H9 (cell line): Measurements from ENCODE around the gene SLC35F5. TPM values are rescaled to one million over a fixed set of nuclear protein-coding genes. Genes with fewer than 3 reads are reported as not detected.
"Not testable (repeated sequence)": the region's sequence is repeated elsewhere in the genome, so short reads cannot be mapped to it uniquely, and the experiment has no call there.

ENCODE experiments used
- DNase-seq: peaks from one replicate; pipeline ENCODE4 v3.0.0-alpha.2; 2017
- H2AFZ ChIP-seq: one replicate; pipeline ENCODE4 v1.6.1; 2013; ENCODE audit warnings: mild to moderate bottlenecking, low read length, control low read depth, moderate library complexity
- H2AK5ac ChIP-seq: 2 replicates; pipeline ENCODE4 v1.6.1; 2013; ENCODE audit warnings: low read length, control low read depth, mixed read lengths; ENCODE audit not compliant: insufficient read length
- H2BK120ac ChIP-seq: one replicate; pipeline ENCODE4 v1.6.1; 2013; ENCODE audit warnings: low read depth, mild to moderate bottlenecking, low read length, control low read depth, inconsistent platforms; ENCODE audit not compliant: poor library complexity, severe bottlenecking
- H2BK12ac ChIP-seq: 2 replicates; pipeline ENCODE4 v1.6.1; 2013; ENCODE audit warnings: low read length, control low read depth, mixed read lengths, low read depth; ENCODE audit not compliant: insufficient read length
- H2BK15ac ChIP-seq: 2 replicates; pipeline ENCODE4 v1.6.1; 2013; ENCODE audit warnings: low read depth, low read length, control low read depth
- H2BK20ac ChIP-seq: one replicate; pipeline ENCODE4 v1.6.1; 2013; ENCODE audit warnings: low read depth, mild to moderate bottlenecking, low read length, control low read depth, inconsistent platforms; ENCODE audit not compliant: poor library complexity, severe bottlenecking
- H2BK5ac ChIP-seq: 2 replicates; pipeline ENCODE4 v1.6.1; 2013; ENCODE audit warnings: low read length, control low read depth, mixed read lengths; ENCODE audit not compliant: insufficient read length
- H3K14ac ChIP-seq: 2 replicates; pipeline ENCODE4 v1.6.1; 2013; ENCODE audit warnings: low read length, control low read depth; ENCODE audit not compliant: insufficient read depth
- H3K18ac ChIP-seq: 2 replicates; pipeline ENCODE4 v1.6.1; 2013; ENCODE audit warnings: low read depth, mild to moderate bottlenecking, mixed read lengths, low read length, control low read depth; ENCODE audit not compliant: insufficient read length
- H3K23ac ChIP-seq: 2 replicates; pipeline ENCODE4 v1.6.1; 2013; ENCODE audit warnings: low read length, control low read depth, mixed read lengths, low read depth; ENCODE audit not compliant: insufficient read length
- H3K23me2 ChIP-seq: 2 replicates; pipeline ENCODE4 v1.6.1; 2013; ENCODE audit warnings: low read depth, mild to moderate bottlenecking, mixed read lengths, low read length, control low read depth; ENCODE audit not compliant: insufficient read length, poor library complexity, severe bottlenecking
- H3K27ac ChIP-seq: 2 replicates; pipeline ENCODE4 v1.5.1; 2013; ENCODE audit warnings: low read length, control low read depth, mixed read lengths, low read depth; ENCODE audit not compliant: insufficient read length
- H3K27me3 ChIP-seq: 2 replicates; pipeline ENCODE4 v1.6.1; 2013; ENCODE audit warnings: low read length, control low read depth, inconsistent platforms; ENCODE audit not compliant: insufficient read depth
- H3K4ac ChIP-seq: 2 replicates; pipeline ENCODE4 v1.6.1; 2013; ENCODE audit warnings: low read depth, mild to moderate bottlenecking, control low read depth, inconsistent platforms, low read length, moderate library complexity
- H3K4me1 ChIP-seq: 2 replicates; pipeline ENCODE4 v1.6.1; 2013; ENCODE audit warnings: low read length, control low read depth, inconsistent platforms; ENCODE audit not compliant: insufficient read depth
- H3K4me2 ChIP-seq: 2 replicates; pipeline ENCODE4 v1.6.1; 2013; ENCODE audit warnings: low read length, control low read depth, mixed read lengths; ENCODE audit not compliant: insufficient read length, insufficient read depth
- H3K56ac ChIP-seq: 2 replicates; pipeline ENCODE4 v1.6.1; 2013; ENCODE audit warnings: low read depth, mild to moderate bottlenecking, mixed read lengths, low read length, control low read depth; ENCODE audit not compliant: insufficient read length
- H3K79me1 ChIP-seq: 2 replicates; pipeline ENCODE4 v1.6.1; 2013; ENCODE audit warnings: low read depth, mild to moderate bottlenecking, moderate library complexity, low read length, control low read depth, inconsistent platforms; ENCODE audit not compliant: insufficient read depth, poor library complexity, severe bottlenecking
- H3K79me2 ChIP-seq: 2 replicates; pipeline ENCODE4 v1.6.1; 2013; ENCODE audit warnings: low read length, control low read depth, inconsistent platforms; ENCODE audit not compliant: insufficient read depth
- H3K9ac ChIP-seq: 2 replicates; pipeline ENCODE4 v1.6.1; 2013; ENCODE audit warnings: low read length, control low read depth, mixed read lengths; ENCODE audit not compliant: insufficient read length; ENCODE audit errors: extremely low read depth
- H3K9me3 ChIP-seq: one replicate; pipeline ENCODE4 v1.6.1; 2013; ENCODE audit warnings: low read depth, low read length, inconsistent platforms; ENCODE audit not compliant: control insufficient read depth
- H3T11ph ChIP-seq: one replicate; pipeline ENCODE4 v1.6.1; 2013; ENCODE audit warnings: mild to moderate bottlenecking, low read length, control low read depth, inconsistent platforms
- H4K20me1 ChIP-seq: one replicate; pipeline ENCODE4 v1.6.1; 2013; ENCODE audit not compliant: control insufficient read depth, insufficient read length, insufficient read depth
- H4K5ac ChIP-seq: 2 replicates; pipeline ENCODE4 v1.6.1; 2013; ENCODE audit warnings: low read depth, mild to moderate bottlenecking, mixed read lengths, low read length, control low read depth; ENCODE audit not compliant: insufficient read length
- H4K8ac ChIP-seq: replicated peaks from 2 replicates; pipeline ENCODE4 v1.6.1; 2013; ENCODE audit warnings: low read length, control low read depth, mixed read lengths, low read depth; ENCODE audit not compliant: insufficient read length
- H4K91ac ChIP-seq: 2 replicates; pipeline ENCODE4 v1.6.1; 2013; ENCODE audit warnings: low read depth, mild to moderate bottlenecking, moderate library complexity, mixed read lengths, low read length, control low read depth; ENCODE audit not compliant: insufficient read length
- H3K27ac Mint-ChIP-seq, 3 experiments: 2 replicates in 2 of 3; 3 replicates in 1 of 3; pipeline ENCODE4 v1.8.0; 2020 to 2021; ENCODE audit warnings: mixed read lengths in 3 of 3, mild to moderate bottlenecking in 1 of 3, moderate library complexity in 1 of 3
- H3K27me3 Mint-ChIP-seq: 2 replicates; pipeline ENCODE4 v1.8.0; 2021; ENCODE audit warnings: low read depth, mild to moderate bottlenecking, moderate library complexity, mixed read lengths
- H3K36me3 Mint-ChIP-seq, 3 experiments: 2 replicates in 2 of 3; 3 replicates in 1 of 3; pipeline ENCODE4 v1.8.0; 2020 to 2021; ENCODE audit warnings: low read depth in 3 of 3, mixed read lengths in 3 of 3; ENCODE audit not compliant: insufficient read depth in 1 of 3
- H3K4me1 Mint-ChIP-seq, 2 experiments: 2 replicates each; pipeline ENCODE4 v1.8.0; 2020; ENCODE audit warnings: mixed read lengths in 2 of 2
- H3K4me3 Mint-ChIP-seq, 2 experiments: 2 replicates in 1 of 2; 3 replicates in 1 of 2; pipeline ENCODE4 v1.8.0; 2020 to 2021; ENCODE audit warnings: mild to moderate bottlenecking in 2 of 2, mixed read lengths in 2 of 2, moderate library complexity in 1 of 2
- H3K9me3 Mint-ChIP-seq, 2 experiments: 2 replicates in 1 of 2; 3 replicates in 1 of 2; pipeline ENCODE4 v1.8.0; 2020; ENCODE audit warnings: mild to moderate bottlenecking in 2 of 2, mixed read lengths in 2 of 2, moderate library complexity in 1 of 2
- WGBS: extraction: QIAGEN DNeasy Blood & Tissue Kit; methylation state at CpG from one replicate; pipeline ENCODE4 v1.1.7; 2013; ENCODE audit warnings: missing lambda C conversion rate, low lambda C conversion rate, mixed read lengths; ENCODE audit not compliant: insufficient read length; ENCODE audit errors: extremely low coverage; 5-methylcytosine and 5-hydroxymethylcytosine counted together
- total RNA-seq: library from RNA; stranded (reverse); gene quantifications from 2 replicates; pipeline ENCODE4 v1.2.1, GENCODE V29; 2021
- TF ChIP-seq, protein P1 (sequence below): fragments of 200-600 bp; sonication (generic); conservative IDR thresholded peaks from 3 replicates; pipeline ENCODE4 v1.8.0; 2021; ENCODE audit warnings: antibody characterized with exemption, mild to moderate bottlenecking

Gene SLC35F5
- total RNA-seq, 1 experiment from 2014 or later: 31.3 TPM

DNA sequence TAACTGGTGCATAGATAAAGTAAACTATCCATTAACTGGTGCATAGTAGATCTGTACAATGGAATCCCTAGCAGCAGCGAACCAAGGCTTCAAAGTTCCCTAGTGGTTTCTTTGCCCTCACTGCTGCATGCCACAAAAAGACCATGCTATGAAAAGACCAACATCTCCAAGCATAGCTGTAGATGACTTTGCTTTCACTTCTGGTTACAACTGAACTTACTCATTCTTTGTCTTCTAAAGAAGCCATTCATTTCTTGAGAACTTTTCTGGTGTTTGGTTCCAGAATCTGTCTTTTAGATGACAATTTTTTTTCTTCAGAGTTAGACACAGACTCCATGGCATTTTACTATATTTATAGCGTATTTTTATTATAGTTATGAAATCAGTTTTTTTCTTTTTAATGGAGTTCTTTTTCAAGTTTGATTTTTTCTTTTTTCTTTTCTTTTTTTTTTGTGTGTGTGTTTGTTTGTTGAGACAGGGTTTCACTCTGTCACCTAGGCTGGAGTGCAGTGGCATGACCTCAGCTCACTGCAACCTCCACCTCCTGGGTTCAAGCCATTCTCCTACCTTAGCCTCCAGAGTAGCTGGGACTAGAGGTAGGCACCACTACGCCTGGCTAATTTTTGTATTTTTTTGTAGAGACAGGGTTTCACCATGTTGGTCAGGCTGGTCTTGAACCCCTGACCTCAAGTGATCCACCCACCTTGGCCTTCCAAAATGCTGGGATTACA is 63.6 kb downstream of the SLC35F5 start:
- H3K79me1 ChIP-seq: no peaks in the 10 kb centered on the region
- no peaks in the 10 kb centered on the region for H4K20me1 ChIP-seq
- H3K4me2 ChIP-seq: no peak overlapping the region
- no peaks in the 10 kb centered on the region for H3K9me3 ChIP-seq
- no peaks in the 10 kb centered on the region for H3K79me2 ChIP-seq
- H3K27ac ChIP-seq: no peak overlapping the region
- Mint-ChIP-seq H3K4me3 (no peak overlapping the region), H3K27ac (no peak overlapping the region), H3K4me1 (no peaks in the 10 kb centered on the region), H3K9me3 (no peaks in the 10 kb centered on the region), H3K27me3 (peaks cover 20% of the 10 kb centered on the region), H3K36me3 (no peaks in the 10 kb centered on the region)
- H3K14ac ChIP-seq: no peak overlapping the region
- no peak overlapping the region for H3K9ac ChIP-seq
- no peaks in the 10 kb centered on the region for H3K27me3 ChIP-seq
- no peak overlapping the region for H2BK15ac ChIP-seq
- DNase-seq: no peak
- no peak overlapping the region for H2AFZ ChIP-seq
- no CpG with 5 or more reads among the region's 3 CpGs for WGBS
- no peak overlapping the region for H3K18ac ChIP-seq
- H3K56ac ChIP-seq: no peak overlapping the region
- no peak overlapping the region for H2BK120ac ChIP-seq
- no peak overlapping the region for H4K91ac ChIP-seq
- H2BK12ac ChIP-seq: no peak overlapping the region
- H3T11ph ChIP-seq: no peak overlapping the region
- TF ChIP-seq, protein P1, sequence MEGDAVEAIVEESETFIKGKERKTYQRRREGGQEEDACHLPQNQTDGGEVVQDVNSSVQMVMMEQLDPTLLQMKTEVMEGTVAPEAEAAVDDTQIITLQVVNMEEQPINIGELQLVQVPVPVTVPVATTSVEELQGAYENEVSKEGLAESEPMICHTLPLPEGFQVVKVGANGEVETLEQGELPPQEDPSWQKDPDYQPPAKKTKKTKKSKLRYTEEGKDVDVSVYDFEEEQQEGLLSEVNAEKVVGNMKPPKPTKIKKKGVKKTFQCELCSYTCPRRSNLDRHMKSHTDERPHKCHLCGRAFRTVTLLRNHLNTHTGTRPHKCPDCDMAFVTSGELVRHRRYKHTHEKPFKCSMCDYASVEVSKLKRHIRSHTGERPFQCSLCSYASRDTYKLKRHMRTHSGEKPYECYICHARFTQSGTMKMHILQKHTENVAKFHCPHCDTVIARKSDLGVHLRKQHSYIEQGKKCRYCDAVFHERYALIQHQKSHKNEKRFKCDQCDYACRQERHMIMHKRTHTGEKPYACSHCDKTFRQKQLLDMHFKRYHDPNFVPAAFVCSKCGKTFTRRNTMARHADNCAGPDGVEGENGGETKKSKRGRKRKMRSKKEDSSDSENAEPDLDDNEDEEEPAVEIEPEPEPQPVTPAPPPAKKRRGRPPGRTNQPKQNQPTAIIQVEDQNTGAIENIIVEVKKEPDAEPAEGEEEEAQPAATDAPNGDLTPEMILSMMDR: no peak
- H3K23me2 ChIP-seq: no peaks in the 10 kb centered on the region
- no peak overlapping the region for H2AK5ac ChIP-seq
- H2BK5ac ChIP-seq: no peak overlapping the region
- H2BK20ac ChIP-seq: no peak overlapping the region
- no peak overlapping the region for H4K8ac ChIP-seq
- no peak overlapping the region for H3K4ac ChIP-seq
- H3K4me1 ChIP-seq: no peaks in the 10 kb centered on the region
- no peak overlapping the region for H3K23ac ChIP-seq
- no peak overlapping the region for H4K5ac ChIP-seq

DNA sequence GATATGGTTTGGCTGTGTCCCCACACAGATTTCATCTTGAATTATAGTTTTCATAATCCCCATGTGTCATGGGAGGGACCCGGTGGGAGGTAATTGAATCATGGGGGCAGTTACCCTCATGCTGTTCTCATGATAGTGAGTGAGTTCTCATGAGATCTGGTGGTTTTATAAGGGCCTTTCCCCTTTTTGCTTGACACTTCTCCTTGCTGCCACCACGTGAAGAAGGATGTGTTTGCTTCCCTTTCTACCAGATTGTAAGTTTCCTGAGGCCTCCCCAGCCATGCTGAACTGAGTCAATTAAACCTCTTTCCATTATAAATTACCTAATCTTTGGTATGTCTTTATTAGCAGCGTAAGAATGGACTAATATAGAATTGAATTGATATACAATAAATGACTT is 65.6 kb downstream of the SLC35F5 start:
- not testable (repeated sequence) for H4K8ac ChIP-seq, H4K91ac ChIP-seq, H3K79me2 ChIP-seq, H3K56ac ChIP-seq, H3K27ac ChIP-seq, H3K23ac ChIP-seq, H3K9me3 ChIP-seq, H3K4ac ChIP-seq, H2BK15ac ChIP-seq, DNase-seq, H3K27ac Mint-ChIP-seq, H3K27me3 ChIP-seq, H3K18ac ChIP-seq, H2AFZ ChIP-seq, H2BK12ac ChIP-seq, H3K4me1 ChIP-seq, H2AK5ac ChIP-seq, H3K4me1 Mint-ChIP-seq, H4K20me1 ChIP-seq, H2BK20ac ChIP-seq, H3K79me1 ChIP-seq, H3K9me3 Mint-ChIP-seq, H3K4me2 ChIP-seq, H2BK5ac ChIP-seq, H3K23me2 ChIP-seq, H4K5ac ChIP-seq, H2BK120ac ChIP-seq, H3T11ph ChIP-seq, H3K9ac ChIP-seq, H3K4me3 Mint-ChIP-seq, H3K36me3 Mint-ChIP-seq, H3K14ac ChIP-seq
- H3K27me3 Mint-ChIP-seq: peaks cover 20% of the 10 kb centered on the region
- no CpG with 5 or more reads among the region's 3 CpGs for WGBS
